AG10803 (cell line): ENCODE measurements around the gene CXorf58.

Experiments
- DNase-seq: peaks from one replicate; pipeline ENCODE4 v3.0.0; 2010; ENCODE audit warnings: low read depth
- H3K4me3 ChIP-seq: 2 replicates; pipeline ENCODE4 v1.5.1; 2011; ENCODE audit warnings: mild to moderate bottlenecking, low read length, control low read depth
- TF ChIP-seq, protein P1 (sequence below): conservative IDR thresholded peaks from 2 replicates; pipeline ENCODE4 v1.5.1; 2011; ENCODE audit warnings: mild to moderate bottlenecking, low read length, control low read depth, inconsistent platforms

CXorf58 gene

DNA sequence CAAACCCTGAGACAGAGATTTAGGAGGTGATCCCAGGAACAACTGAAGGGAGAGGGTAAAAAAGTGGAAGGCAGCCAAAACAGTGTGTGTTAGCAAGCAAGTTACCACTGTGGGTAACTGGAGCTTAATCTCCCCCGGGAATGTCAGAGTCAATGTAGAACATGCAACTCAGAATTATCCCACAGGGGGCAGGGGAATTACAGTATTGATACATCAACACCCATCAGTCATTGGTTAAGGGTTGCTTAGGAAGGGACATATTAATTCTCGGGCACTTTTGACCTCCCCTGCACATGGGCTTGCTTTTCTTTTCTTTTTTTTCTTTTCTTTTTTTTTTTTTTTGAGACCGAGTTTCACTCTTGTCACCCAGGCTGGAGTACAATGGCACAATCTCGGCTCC lies 29.3 kb downstream of the CXorf58 start:
- H3K4me3 ChIP-seq: no peak overlapping the region
- TF ChIP-seq, protein P1, sequence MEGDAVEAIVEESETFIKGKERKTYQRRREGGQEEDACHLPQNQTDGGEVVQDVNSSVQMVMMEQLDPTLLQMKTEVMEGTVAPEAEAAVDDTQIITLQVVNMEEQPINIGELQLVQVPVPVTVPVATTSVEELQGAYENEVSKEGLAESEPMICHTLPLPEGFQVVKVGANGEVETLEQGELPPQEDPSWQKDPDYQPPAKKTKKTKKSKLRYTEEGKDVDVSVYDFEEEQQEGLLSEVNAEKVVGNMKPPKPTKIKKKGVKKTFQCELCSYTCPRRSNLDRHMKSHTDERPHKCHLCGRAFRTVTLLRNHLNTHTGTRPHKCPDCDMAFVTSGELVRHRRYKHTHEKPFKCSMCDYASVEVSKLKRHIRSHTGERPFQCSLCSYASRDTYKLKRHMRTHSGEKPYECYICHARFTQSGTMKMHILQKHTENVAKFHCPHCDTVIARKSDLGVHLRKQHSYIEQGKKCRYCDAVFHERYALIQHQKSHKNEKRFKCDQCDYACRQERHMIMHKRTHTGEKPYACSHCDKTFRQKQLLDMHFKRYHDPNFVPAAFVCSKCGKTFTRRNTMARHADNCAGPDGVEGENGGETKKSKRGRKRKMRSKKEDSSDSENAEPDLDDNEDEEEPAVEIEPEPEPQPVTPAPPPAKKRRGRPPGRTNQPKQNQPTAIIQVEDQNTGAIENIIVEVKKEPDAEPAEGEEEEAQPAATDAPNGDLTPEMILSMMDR: no peak
- no peak for DNase-seq

- TF ChIP-seq, protein P1: no peak
- peak; percentile 25 for DNase-seq
- no peak overlapping the region for H3K4me3 ChIP-seq
Measured at GRCh38 chrX:23938690-23939089, 30.9 kb downstream of the CXorf58 start.

- no peak for DNase-seq
- TF ChIP-seq, protein P1: no peak
- no peak overlapping the region for H3K4me3 ChIP-seq
Measured at GRCh38 chrX:23939203-23939602, 31.4 kb downstream of the CXorf58 start.

GRCh38 chrX:23944234-23944633 lies 36.4 kb downstream of the CXorf58 start:
- H3K4me3 ChIP-seq: no peak overlapping the region
- DNase-seq: no peak
- TF ChIP-seq, protein P1: no peak

- TF ChIP-seq, protein P1: no peak
- H3K4me3 ChIP-seq: no peak overlapping the region
- DNase-seq: no peak
Measured at GRCh38 chrX:23945206-23945605, 37.4 kb downstream of the CXorf58 start.

GRCh38 chrX:23952391-23952790 lies 44.6 kb downstream of the CXorf58 start:
- DNase-seq: no peak
- no peak overlapping the region for H3K4me3 ChIP-seq
- TF ChIP-seq, protein P1: no peak

DNA sequence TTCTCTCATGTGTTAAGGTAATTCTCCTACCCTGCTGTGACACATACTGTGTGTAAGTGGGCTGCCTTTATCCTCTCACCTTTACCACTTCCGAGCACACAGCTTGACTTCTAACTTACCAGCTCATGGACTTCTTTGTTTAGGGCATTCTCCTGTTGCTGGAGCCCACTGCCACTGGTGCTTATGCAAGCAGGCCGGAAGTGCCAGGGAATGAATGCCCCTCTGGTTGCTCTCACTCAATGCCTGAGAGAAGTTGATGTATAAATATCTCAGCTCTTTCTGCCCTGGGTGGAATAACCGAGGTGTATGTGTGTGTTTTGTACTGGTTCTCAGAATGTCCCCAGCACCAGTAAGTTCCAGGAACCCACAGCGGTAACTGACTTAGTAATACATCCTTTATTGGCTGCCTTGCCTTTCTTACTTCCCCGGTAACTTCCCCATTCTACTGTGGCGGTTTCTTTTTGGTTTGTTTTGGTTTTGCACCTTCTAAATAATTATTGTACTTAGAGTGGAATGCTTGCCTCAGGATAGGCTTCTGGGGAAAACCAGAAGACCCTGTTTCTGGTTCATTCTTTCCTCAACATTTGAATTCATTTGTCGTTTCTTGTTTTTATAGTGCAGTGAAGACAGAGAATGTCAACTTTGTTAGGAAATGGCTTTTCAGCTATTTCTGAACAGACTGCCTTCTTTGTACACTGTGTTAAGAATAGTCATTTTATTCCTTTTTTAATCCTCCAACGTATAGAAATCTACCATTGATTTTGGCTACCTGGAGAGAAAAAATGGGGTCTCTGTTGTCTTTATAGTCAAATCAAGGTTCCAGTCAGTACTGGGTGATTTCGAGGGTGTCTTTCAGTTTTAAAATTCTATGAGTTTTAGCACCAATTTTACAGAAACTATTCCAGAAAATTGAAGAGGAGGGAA lies 45.4 kb downstream of the CXorf58 start:
- no peak for DNase-seq

More for the DNA sequence above, 45.4 kb downstream of the CXorf58 start:
- H3K4me3 ChIP-seq: no peak overlapping the region
- TF ChIP-seq, protein P1: no peak
